CD4-positive, alpha-beta T cell treated with Interleukin-17A for 4 hours (primary cell): ENCODE results near the gene KICS2.
A peak's percentile ranks its signal among the peaks of the same experiment; 100 is the strongest.
"Not testable (repeated sequence)": the region's sequence is repeated elsewhere in the genome, so short reads cannot be mapped to it uniquely, and the experiment has no call there.

ENCODE experiments used
- DNase-seq: peaks from one replicate; pipeline ENCODE4 v3.0.0-alpha.2; 2020; ENCODE audit warnings: mixed read lengths

Gene KICS2

DNA sequence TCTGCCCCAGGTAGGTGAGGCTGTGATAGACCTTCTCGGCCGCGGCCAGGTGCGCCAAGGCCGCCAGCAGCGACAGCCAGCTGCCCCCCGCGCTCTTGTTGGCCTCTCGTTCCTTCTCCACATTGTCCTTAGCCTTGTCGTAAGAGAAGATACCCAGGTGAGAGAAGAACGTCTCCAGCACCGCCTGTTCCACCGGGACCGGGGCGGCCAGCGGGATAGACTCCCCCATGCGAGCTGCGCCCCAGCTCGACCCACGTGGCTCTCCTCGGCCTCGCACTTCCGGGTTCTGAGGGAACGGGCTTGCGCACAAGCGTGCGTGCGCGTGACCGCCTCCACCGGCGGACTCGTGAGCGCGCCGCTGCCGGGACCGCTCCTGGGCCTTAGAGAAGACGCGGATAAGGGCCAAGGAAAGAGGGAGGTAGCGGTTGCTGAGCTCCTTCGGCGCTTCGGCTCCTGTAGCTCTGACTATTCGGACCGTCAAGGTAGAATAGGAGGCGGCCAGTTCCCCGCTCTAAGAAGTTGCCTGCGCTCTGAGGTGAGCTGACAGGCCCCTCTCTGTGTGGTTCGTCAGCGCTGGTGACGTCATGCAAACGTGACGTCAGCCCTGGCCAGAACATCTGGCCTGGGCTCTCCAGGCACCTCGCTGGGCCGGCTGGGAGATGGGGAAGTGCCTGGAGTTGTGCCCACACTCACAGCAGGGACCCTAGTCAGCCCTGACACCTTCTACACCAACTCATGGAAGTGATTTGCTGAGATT is at the start of gene KICS2:
Gene KICS2 (minus strand): TSS at position 288 of the 757 bp plus-strand sequence. CDS start 59 bp downstream, at position 229.
- peak; percentile 93 for DNase-seq

DNA sequence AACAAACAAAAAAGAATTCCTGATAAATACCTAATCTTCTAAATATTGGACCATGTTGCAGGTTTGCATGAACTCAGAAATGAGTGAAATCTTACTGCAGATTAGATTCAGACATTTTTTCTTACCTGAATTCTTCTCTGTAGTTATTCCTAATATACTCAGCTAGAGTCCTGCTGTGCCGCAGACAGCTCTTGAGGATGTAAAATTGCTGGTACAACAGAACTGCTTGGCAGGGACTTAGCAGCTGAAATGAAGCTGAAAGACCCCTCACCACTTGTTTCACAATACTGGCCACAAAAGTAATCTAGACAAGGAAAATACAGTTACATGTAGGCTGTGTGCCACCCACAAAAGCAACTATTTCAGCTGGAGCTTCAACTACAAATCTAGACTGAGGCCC is 48.3 kb upstream of the KICS2 start:
- no peak for DNase-seq

DNA sequence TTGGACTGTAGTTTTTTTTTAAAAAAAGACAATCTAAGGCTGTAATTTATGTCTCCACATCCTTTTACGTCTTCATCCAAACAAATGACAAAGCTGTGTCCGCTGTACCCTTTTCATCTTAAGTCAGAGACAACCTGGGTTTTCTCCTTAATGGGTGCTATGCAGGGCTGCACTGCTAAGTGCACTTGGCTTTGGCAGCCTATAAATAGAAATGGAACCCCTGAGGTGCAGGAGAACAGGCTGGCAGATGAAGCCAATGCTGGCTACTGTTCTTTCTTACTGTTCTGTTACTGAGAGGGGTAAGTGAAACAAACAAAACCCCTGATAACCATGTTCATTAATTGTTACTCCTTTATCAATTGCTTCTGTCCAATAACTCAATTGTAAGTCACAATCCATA is 47.1 kb upstream of the KICS2 start:
- no peak for DNase-seq

DNA sequence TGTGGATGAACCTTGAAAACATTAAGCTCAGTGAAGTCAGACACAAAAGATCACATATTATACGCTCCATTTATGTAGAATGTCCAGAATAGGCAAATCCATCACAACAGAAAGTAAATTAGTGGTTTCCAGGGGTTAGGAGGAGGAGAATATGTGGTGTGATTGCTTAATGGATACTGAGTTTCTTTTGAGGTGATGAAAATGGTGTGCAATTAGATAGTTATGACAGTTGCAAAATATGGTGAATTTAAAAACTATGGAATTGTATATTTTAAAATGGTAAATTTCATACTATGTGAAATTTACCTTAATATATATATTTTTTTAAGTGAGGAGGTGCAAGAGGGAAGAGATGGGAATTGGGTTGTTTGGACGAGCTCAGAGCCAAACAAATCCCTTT is 46.3 kb upstream of the KICS2 start:
- no peak for DNase-seq

DNA sequence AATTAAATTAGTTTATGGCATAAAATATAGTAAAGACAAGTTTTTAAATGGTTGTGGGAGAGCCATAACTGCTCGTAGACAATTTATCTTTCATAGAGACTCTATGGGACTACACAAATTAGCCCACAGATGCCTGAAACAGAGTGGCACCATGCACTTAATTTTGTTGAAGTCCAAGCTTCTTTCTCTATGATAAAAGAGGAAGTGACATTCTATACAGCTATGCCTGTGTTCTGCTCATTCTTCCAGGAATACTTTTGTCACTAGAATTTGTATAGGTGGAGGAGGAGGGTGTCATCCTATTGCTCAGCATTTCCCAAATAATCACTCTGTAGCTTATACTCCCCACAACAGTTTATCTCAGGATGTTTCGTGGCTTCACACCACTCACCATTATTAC is 43.7 kb upstream of the KICS2 start:
- DNase-seq = no peak

DNA sequence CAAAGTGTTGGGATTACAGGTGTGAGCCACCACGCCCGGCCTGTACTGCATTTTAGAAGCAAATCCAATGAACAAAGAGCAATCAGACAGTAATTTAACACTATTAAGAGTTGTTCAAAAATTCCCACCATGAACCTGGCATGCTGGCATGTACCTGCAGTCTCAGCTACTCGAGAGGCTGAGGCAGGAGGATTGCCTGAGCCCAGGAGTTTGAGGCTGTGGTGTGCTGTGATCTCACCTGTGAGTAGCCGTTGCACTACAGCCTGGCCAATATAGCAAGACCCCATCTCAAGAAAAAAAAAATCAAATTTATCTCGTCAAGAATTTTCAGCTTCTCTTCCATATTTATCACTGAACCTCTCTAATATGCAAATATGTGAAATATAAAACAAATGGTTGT is 39.7 kb upstream of the KICS2 start:
- DNase-seq = no peak

DNA sequence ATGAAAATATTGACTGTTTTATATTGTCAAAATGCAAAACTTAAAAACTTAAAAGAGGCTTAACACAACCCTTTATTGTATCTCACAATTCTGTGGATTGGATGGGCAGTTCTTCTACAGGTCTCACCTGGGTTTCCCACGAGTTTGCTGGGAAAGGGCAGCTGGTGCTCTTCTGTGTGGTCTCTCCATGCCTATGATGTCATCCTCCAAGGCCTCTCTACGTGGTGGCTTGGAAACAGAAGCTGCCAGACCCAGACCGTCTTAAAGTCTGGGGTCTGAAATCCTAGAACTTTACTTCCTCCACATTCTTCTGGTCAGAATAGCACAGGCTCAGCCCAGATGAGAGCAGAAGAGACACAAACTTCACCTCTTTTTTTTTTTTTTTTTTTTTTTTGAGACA is 36.5 kb upstream of the KICS2 start:
- no peak for DNase-seq

DNA sequence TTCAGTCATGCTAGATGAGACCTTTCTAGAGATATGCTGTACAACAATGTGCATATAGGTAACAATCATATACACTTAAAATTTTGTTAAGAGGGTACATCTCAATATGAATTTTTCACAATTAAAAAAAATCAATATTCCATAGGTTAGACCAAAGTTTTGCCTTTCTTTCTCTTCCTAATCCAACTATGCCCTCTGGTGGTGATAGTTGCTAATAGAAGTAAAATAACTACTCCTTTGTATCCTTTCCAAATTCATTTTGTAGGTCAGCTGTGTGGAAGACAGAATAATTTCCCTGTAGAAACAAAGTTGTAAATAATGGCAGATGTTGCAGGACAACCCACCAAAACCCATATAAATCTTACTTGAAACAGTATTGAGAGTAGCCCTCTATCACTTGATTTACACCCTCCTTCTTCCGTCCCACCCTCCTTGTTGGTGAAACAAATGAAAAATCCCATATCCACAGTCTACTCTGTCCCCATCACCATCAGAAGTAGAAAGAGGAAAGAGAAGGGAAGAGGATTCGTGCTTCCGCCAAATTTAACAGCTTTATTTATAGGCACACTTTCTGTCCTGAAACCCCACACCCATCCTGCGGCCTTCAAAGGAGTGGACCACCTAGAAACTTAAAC is 34.2 kb upstream of the KICS2 start:
- no peak for DNase-seq

DNA sequence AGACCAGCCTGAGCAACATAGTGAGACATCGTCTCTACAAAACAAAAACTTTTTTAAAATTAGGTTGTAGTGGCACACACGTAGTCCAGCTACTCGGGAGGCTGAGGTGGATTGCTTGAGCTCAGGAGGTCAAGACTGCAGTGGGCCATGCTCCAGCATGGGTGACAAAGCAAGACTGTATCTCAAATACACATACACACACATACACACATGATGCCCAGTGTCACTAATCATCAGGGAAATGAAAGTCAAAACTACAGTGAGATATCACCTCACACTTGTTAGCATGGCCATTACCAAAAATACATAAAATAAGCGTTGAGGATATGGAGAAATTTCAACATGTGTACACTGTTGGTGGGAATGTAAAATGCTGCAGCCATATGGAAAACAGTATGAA is 33.2 kb upstream of the KICS2 start:
- DNase-seq = no peak

DNA sequence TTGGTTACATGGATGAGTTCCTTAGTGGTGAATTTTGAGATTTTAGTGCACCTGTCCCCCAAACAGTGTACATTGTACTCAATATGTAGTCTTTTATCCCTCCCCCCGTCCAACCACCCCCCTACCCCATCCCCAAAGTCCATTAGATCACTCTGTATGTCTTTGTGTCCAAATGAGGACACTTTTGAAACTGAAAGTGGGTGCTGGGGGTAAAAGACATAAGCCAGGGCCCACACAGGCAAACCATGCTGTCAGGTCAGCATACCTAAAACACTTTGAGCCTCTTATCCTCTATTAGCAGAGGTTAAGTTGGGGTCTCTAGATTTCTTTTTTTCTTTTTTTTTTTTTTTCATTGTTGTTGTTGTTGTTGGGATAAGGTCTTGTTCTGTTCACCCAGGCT is 31.3 kb upstream of the KICS2 start:
- no peak for DNase-seq

DNA sequence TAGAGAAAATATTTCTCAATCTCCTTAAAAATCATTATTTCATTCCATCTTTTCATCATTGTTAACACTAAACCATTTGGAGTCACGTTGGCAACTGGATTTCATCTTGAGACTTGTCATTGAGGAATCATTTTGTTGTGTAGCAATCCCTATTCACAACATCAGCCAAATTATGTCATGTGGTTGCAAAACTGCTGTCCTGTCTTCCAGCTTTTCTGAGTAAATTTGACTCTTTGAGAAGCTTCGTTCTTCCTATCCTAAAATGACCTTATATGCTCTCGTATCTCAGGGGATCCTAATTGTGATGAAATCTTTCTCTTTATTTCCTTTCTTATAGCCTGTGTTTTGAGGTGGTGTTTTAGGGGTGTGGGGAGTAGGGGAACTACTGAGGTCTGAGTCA is 30.6 kb upstream of the KICS2 start:
- DNase-seq = no peak

DNA sequence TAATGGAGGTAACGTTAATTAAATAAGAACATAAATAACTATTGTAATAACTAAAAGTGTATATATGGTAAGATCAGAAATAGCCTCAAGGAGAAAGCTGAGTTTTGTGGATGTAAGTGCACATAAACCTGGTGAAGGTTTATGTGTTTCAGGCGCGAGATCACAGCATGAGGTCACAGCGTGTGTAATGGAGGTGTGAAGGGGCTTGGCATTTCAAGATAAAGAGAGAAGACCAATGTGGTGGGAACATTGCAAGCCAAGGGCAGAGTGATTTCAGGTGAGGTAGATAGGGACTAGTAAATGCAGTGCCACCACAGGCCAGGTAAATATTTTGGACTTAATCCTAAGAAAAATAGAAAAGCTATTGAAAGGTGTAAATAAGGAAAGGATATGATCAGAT is 21.7 kb upstream of the KICS2 start:
- DNase-seq = no peak

DNA sequence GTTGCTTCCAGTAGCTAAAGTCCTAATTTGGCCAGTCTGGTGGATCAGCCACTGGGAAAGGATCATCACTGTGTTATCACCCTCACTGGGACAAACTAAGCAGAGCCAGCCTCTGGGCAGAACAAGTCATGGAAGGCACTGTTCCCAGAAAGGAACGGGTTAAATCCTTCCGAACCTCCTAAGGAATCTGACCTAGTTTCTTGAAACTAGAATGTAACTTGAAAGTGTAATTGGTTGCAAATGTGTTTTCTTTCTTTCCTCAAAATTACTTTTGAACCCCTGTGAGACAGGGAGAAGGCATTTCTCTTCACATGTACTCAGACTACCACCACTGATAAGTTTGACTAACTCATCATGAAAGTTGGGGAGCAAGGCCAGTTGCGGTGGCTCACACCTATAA is 18.7 kb upstream of the KICS2 start:
- no peak for DNase-seq

DNA sequence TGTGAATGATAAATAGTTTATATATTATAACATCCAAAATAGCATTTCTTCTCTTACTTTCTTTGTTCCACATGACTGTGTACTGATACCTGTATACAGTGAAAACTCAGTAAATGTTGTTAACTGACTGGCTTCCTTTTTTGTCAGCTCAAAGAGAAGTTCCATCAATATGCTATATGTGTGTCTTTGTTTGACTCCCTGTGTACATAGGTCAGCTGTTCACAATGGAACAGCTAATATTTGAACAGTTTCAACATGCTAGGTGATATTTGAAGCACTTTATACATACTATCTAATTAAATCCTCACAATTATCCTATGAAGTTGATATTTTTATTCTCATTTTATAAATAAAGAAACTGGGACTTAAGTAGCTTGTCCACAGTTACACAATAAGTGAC is 15.3 kb upstream of the KICS2 start:
- DNase-seq = no peak

DNA sequence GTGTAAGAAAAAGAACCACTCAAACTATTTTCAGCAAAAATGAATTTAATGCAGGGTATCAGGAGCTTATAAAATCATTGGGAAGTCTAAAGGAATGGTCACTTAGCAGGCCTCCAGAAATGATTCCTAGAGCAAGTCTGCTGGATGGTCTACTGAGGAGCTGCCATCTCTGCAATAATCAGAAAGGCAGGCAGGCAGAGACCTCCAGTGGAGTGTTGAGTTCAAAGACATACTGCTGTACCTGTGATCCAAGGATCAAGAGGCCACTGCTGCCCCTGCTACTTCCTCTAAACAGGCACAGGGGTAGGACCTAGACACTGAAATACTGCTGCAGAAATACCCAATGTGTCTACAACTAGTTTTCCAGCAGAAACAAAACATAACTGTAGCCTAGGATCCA is 14.5 kb upstream of the KICS2 start:
- DNase-seq = no peak

DNA sequence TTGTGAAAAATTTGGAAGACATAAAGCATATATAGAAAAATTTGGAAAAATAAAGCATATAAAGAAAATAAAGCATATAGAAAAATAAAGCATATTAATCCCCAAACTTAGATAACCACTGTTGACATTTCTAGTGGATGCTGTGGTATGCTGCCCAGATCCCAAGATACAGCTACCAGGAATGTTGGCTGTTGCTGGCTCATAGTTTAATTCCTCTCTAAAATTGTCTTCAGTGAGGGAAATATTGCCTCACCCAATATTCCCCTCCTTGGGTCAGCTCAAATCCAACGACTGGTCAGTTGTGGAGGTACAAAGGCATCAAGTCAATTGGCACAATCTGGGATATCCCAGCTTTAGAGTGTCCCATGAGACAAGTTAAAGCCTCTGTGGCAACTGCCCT is 10.1 kb upstream of the KICS2 start:
- no peak for DNase-seq

DNA sequence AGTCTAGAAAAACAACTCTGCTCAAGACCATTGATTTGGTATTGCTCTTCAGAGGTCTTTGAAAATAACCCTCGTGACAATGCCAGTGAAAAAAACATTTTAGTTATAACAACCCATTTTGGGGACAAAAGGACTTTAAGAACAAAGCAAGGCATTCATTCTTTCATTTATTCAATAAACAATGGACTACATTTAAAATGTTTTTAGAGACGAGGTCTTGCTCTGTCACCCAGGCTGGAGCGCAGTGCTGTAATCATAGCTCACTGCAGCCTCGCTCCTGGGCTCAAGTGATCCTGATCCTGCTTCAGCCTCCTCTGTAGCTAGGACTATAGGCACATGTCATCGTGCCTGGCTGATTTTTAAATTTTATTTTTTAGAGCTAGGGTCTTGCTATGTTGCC is 7.7 kb upstream of the KICS2 start:
- no peak for DNase-seq

DNA sequence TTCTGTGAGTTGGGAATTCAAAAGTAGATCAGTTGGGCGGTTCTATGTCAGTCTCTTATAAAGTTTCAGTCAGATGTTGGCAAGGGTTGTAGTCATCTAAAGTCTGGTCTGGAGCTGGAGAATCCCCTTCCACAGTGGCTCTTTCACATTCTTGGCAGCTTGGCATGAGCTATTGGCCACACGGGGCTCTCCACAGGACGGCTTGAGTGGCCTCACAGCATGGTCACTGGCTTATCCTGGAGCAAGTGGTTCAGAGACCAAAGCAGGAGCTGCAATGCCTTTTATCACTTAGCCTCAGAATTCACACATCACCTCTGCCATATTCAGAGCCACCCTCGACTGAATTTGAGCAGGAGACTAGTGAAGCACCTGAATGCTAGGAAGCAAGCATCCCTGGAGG is 7.1 kb upstream of the KICS2 start:
- DNase-seq = no peak

DNA sequence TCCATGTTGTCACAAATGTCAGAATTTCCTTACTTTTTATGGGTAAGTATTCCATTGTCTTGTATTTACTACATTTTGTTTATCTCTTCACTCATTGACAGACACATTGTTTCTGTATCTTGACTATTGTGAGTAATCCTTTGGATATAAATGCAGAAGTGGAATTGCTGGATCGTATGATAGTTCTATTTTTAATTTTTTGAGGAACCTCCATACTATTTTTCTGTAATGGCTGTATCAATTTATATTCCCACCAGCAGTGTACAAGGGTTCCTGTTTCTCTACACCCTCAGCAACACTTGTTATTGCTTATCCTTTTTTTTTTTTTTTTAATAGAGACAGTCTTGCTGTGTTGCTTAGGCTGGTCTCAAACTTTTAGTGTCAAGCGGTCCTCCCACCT is 3.5 kb upstream of the KICS2 start:
- no peak for DNase-seq

DNA sequence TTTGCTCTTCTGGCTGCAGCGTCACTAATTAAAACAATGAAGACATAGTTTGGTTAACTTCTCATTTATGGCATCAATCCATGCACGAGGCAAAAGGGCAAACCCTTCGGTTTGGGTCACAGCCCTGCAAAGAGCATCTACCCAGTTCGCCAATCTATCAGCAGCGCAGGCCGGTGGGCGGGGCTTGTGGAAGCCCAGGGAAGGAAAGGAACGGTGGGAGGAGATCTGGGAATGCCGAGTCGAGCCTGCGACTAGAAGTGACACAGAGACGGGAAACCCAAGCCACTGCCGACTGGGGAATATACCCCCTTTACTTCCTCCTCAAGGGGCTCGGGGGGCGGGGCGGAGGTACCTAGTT is 466 bp downstream of the KICS2 start:
- DNase-seq = peak; percentile 68

DNA sequence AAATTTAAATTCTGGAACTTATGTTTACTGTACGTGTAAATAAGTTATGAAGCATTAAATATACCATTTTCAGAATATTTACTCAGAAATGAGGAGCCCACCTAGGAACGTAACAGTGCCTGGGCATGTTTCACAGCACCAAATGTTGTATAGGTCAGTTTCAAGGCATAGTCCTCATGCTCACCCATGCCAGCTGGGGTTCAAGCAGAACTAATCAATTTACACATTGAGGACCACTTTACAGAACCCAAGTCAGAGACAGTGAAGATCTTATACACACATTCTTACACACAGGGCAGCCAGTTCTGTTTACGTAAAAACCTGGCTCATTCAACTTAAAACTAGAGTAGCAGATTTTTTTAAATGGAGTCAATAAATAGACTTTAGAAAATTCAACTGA is 2.0 kb downstream of the KICS2 start:
- no peak for DNase-seq

DNA sequence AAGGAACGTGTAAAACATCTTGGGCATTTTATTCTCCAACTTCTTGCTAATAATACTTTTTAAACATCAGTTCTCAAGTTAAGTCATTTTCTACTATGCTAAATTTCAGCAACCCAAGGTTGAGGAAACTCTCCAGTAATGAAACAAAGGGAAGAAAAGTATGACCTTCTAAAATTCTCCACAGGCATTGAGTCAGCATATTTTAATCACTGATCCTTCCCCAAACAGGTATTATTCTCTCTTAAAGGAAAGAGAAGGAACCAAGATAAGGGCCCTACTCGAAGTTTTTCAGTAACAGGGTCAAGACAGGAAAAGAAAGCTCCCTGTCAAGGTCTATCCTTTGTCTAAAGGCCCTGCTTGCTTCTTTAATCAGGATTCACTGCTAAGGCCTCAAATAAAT is 3.0 kb downstream of the KICS2 start:
- DNase-seq = no peak

DNA sequence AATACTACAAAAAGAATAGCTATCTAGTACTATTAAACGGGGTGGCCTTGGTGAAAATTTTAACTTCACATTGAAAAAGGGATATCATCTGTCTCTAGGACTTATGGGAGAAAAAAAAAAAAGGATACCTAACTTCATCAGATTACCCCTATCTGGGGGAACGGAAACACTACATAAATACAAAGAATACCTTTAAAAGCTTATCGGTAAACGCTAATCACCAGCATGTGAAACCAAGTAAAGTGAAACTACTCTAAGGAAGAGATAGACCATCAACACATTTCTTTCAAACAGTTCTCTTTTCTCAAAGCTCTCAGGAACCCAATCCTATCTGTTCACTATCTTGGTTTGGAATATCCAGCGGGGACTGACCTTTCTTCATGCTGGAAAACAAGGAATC is 3.5 kb downstream of the KICS2 start:
- no peak for DNase-seq

DNA sequence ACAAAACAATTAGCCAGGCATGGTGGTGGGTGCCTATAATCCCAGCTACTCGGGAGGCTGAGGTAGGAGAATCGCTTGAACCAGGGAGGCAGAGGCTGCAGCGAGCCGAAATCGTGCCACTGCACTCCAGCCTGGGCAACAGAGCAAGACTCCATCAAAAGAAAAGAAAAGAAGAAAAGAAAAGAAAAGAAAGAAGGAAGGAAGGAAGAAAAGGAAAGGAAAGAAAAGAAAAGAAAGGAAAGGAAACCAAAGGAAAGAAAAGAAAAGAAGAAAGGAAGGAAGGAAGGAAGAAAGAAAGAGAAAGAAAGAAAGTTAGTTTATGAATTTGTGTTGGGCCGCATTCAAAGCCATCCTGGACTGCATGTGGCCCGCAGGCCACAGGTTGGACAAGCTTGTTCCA is 4.5 kb downstream of the KICS2 start:
- not testable (repeated sequence) for DNase-seq

DNA sequence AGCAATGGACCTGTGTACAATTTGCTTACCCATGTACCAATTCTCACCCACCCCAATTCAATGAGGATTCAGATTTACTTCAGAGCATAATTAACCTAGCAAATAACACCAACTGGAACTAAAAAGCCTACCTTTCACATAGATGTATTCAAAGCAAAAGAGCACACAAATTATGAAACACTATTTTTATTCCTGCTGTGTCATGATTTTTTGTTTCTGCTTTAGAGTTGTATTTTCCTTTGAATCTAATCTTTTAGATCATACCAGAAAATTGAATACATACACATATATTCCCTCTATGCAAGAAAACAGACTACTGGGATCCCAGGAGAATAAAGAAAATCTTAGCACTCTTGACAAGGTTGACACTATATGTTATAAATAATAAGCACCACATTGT is 5.9 kb downstream of the KICS2 start:
- DNase-seq = no peak
